Vagina (tissue), 2 donors: ENCODE measurements around the gene TNNT3. TPM values are rescaled to one million over a fixed set of nuclear protein-coding genes. Genes with fewer than 3 reads are reported as not detected.
"Not testable (repeated sequence)": the region's sequence is repeated elsewhere in the genome, so short reads cannot be mapped to it uniquely, and the experiment has no call there.

Experiments used
- DNase-seq, 2 donors: peaks; one replicate each; pipeline ENCODE4 v3.0.0-alpha.2; 2017; ENCODE audit errors: extremely low spot score in 2 of 2
- H3K27ac ChIP-seq: fragments of 200-600 bp; sonication (generic); one replicate; pipeline ENCODE4 v1.5.1; 2019
- H3K27me3 ChIP-seq: fragments of 200-600 bp; sonication (generic); one replicate; pipeline ENCODE4 v1.5.1; 2019
- H3K36me3 ChIP-seq, 2 donors: fragments of 200-600 bp; sonication (generic); one replicate each; pipeline ENCODE4 v1.5.1; 2017 to 2019
- H3K4me1 ChIP-seq: fragments of 200-600 bp; sonication (generic); one replicate; pipeline ENCODE4 v1.5.1; 2019
- H3K4me3 ChIP-seq, 2 donors: fragments of 200-600 bp; sonication (generic); 1 replicate in 1 of 2; 2 replicates in 1 of 2; pipeline ENCODE4 v1.5.1; 2016 to 2019
- H3K9me3 ChIP-seq: fragments of 200-600 bp; sonication (generic); one replicate; pipeline ENCODE4 v1.5.1; 2019
- POLR2A ChIP-seq, 2 donors: fragments of 450-650 bp; IDR thresholded peaks; one replicate each; pipeline ENCODE4 v1.6.1; 2017; ENCODE audit warnings: antibody characterized with exemption in 2 of 2, mild to moderate bottlenecking in 2 of 2, moderate library complexity in 2 of 2
- POLR2AphosphoS5 ChIP-seq, 2 donors: sonication (generic); formaldehyde crosslinking; IDR thresholded peaks; one replicate each; pipeline ENCODE4 v1.9.0; 2017; ENCODE audit warnings: antibody characterized with exemption in 2 of 2, mild to moderate bottlenecking in 2 of 2, low read depth in 1 of 2; ENCODE audit not compliant: insufficient read depth in 1 of 2
- intact Hi-C: fragments of 100-400 bp; cut with DNase I; formaldehyde crosslinking; loops from one replicate; pipeline ENCODE4 v1.15.1; 2023
- total RNA-seq: library from RNA; depleted of rRNA; stranded (reverse); fragments of >200 nt; gene quantifications from one replicate; pipeline ENCODE4 v1.2.3, GENCODE V29; 2016
- TF ChIP-seq, protein P1 (sequence below), 3 experiments: fragments of 450-650 bp in 2 of 3; fragments of 200-600 bp in 1 of 3; sonication (generic) in 1 of 3; IDR thresholded peaks; one replicate each; pipeline ENCODE4 v1.5.1; 2017 to 2019; ENCODE audit warnings: antibody characterized with exemption in 3 of 3, mild to moderate bottlenecking in 2 of 3, moderate library complexity in 2 of 3

TNNT3 gene
- total RNA-seq, 1 donor from 2014 or later, result 20.4 TPM

DNA sequence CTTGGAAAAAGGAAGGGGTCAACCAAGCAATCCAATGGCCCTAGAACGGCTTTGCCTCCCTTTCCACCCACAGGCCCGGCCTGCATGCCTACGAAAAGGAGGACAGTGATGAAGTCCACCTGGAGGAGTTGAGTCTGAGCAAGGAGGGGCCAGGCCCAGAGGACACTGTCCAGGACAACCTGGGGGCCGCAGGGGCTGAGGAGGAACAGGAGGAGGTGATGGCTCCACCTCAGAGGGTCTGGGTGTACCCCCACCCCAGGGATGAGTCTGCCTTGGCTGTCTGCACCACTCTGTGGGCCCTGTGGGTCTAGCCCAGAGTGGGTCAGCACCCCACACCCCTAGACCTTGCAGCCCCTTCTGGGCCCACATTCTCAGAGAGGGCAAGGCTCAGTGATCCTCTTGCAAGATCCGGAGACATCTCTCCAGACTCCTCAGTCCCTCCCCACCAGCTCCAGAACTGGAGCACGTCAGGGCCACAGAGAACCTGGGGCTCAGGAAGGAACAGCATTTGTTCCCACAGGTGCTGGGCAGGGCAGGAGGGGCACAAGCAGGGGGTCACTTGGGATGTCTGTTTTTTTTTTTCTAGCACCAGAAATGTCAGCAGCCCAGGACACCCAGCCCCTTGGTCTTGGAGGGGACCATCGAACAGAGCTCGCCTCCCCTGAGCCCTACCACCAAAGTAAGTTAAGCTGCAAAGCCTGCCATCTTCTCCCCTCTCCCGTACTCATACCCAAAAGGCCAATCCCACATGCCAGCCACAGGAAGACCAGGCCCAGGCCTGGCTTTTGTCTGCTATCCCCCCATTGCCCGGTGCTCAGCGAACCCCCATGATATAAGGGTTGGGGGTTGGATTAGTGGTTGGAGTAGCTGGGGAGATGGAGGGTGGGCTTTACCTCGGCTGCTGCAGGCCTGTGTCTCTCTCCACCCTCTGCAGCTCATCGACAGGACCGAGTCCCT lies 35.9 kb upstream of the TNNT3 start:
- Histone ChIP-seq H3K9me3 (no peaks in the 10 kb centered on the region), H3K36me3 (peaks cover 0 to 40% of the 10 kb centered on the region in 2 donors), H3K4me1 (peaks cover 56% of the 10 kb centered on the region), H3K4me3 (no peak overlapping the region), H3K27me3 (no peaks in the 10 kb centered on the region), H3K27ac (peak overlapping the region; percentile 96)
- TF ChIP-seq POLR2A (IDR thresholded peaks at IDR 0.05) (no peak), POLR2AphosphoS5 (IDR thresholded peaks at IDR 0.05; ENCODE audit: insufficient read depth in 1 of 2, low read depth in 1 of 2) (no peak)
- TF ChIP-seq, protein P1, sequence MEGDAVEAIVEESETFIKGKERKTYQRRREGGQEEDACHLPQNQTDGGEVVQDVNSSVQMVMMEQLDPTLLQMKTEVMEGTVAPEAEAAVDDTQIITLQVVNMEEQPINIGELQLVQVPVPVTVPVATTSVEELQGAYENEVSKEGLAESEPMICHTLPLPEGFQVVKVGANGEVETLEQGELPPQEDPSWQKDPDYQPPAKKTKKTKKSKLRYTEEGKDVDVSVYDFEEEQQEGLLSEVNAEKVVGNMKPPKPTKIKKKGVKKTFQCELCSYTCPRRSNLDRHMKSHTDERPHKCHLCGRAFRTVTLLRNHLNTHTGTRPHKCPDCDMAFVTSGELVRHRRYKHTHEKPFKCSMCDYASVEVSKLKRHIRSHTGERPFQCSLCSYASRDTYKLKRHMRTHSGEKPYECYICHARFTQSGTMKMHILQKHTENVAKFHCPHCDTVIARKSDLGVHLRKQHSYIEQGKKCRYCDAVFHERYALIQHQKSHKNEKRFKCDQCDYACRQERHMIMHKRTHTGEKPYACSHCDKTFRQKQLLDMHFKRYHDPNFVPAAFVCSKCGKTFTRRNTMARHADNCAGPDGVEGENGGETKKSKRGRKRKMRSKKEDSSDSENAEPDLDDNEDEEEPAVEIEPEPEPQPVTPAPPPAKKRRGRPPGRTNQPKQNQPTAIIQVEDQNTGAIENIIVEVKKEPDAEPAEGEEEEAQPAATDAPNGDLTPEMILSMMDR (IDR thresholded peaks at IDR 0.05), result no peak
- intact Hi-C loops, result loop anchor here (5.0 kb wide), 1 partner anchor 269 kb away; no protein-coding TSS in a partner anchor
- no peak for DNase-seq

DNA sequence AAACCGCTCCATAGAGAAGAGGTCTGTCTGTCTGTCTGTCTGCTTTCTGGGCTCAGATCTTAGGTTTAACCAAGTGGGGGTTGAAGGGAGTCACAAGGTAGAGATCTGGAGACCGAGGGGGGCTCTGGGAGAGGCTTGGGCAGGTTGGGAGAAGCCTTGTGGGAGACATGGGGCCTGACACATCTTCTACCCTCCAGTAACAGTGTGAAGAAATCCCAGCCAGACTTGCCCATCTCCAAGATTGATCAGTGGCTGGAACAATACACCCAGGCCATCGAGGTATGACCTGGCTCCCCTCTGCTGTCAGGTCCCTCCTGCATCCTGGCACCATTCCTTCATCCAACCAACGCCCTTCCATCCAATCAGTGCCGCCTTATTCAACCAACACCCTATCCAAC lies 35.2 kb upstream of the TNNT3 start:
- no peaks in the 10 kb centered on the region for H3K27me3 ChIP-seq
- H3K27ac ChIP-seq, result no peak overlapping the region
- no peaks in the 10 kb centered on the region for H3K9me3 ChIP-seq
- TF ChIP-seq, protein P1 (IDR thresholded peaks at IDR 0.05), result no peak
- no peak for TF ChIP-seq POLR2A (IDR thresholded peaks at IDR 0.05)
- TF ChIP-seq POLR2AphosphoS5 (IDR thresholded peaks at IDR 0.05; ENCODE audit: insufficient read depth in 1 of 2, low read depth in 1 of 2), result no peak
- H3K4me3 ChIP-seq, result no peak overlapping the region
- H3K4me1 ChIP-seq, result peaks cover 56% of the 10 kb centered on the region
- intact Hi-C loops, result loop anchor here (5.0 kb wide), 1 partner anchor 268 kb away; no protein-coding TSS in a partner anchor
- peaks cover 0 to 40% of the 10 kb centered on the region in 2 donors for H3K36me3 ChIP-seq
- no peak for DNase-seq

DNA sequence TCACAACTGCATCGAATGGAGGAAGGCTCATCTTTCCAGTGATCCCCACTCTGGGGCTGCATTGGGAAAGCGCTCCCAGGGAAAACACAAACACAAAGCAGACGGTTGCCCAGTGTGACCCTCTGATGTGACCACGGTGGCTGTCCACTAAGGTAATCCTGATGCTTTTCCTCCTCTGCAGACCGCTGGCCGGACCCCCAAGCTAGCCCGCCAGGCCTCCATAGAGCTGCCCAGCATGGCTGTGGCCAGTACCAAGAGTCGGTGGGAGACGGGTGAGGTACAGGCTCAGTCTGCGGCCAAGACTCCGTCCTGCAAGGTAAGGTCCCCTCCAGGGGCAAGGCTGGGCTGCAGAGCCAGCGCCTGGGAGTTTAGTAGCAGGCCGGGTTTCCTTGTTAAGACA lies 33.0 kb upstream of the TNNT3 start:
- H3K9me3 ChIP-seq, H3K4me3 ChIP-seq, H3K27ac ChIP-seq, DNase-seq, H3K27me3 ChIP-seq, intact Hi-C loops: not testable (repeated sequence)
- Histone ChIP-seq H3K4me1 (peaks cover 42% of the 10 kb centered on the region), H3K36me3 (peaks cover 0 to 40% of the 10 kb centered on the region in 2 donors)

DNA sequence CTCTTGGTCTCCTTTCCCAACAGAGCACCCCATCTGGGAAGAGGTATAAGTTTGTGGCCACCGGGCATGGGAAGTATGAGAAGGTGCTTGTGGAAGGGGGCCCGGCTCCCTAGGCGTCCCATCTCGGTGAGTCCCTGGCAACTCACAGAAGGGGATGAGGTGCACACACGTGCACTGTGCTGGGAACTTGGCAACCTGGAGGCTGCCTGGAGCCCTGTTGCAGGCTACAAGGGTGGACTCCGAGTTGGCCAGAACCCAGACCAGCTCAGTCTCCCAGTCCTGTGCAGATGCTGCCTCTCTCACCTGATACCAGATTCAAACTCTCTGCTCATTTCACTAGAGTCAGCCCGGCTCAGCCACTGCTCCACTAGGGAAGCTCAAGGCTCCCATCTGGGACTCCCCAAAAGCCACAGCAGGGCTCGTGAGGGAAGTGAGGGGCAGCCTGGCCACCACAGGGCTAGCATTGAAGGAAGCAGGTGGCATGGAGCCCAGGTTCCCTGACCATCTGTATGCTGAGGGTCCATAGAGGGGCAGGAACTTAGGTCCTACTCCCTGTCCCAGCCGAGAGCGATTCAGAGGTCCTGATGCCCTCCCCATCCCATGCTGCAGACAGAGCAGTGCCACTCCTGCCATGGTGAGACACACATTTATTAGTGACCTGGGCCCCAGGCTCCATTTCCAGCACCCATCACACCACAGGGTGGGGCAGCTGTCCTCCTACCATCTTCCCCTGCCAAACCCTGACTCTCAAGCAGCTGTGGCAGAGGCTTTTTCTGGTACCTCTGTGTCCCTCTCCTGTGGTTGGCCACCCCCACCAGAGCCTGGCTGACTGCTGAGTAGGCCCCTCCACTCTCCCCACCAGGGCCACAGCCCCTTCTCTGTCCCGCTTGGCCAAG lies 31.8 kb upstream of the TNNT3 start:
- H3K4me3 ChIP-seq, result no peak overlapping the region
- TF ChIP-seq POLR2AphosphoS5 (IDR thresholded peaks at IDR 0.05; ENCODE audit: insufficient read depth in 1 of 2, low read depth in 1 of 2), result no peak
- TF ChIP-seq POLR2A (IDR thresholded peaks at IDR 0.05), result no peak
- TF ChIP-seq, protein P1 (IDR thresholded peaks at IDR 0.05), result no peak
- intact Hi-C loops, result no loop called here
- H3K27ac ChIP-seq, result peak overlapping the region; percentile 64
- DNase-seq, result no peak
- no peaks in the 10 kb centered on the region for H3K27me3 ChIP-seq
- no peaks in the 10 kb centered on the region for H3K9me3 ChIP-seq
- H3K36me3 ChIP-seq, result peaks cover 0 to 40% of the 10 kb centered on the region in 2 donors
- peaks cover 30% of the 10 kb centered on the region for H3K4me1 ChIP-seq

DNA sequence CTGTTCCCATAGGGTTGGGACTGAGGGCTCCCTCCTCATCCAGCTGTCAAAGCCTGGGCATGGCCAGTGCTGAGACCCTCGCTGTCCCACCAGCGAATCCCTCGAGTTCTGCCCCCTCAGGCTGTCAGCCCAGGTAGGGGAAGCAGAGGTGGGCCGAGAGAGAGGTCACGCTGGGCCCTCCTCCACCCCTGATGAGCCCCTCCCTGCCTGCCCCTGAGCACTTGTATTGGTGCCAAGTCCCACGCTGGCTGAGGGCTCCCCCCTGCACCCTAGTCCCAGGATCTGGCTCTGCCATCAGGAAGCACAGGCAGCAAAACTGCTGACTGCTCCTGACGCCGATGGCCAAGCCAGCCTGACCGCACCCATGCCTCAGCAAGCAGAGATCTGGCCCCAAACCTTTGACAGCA lies 31.2 kb upstream of the TNNT3 start:
- H3K36me3 ChIP-seq, result peaks cover 0 to 39% of the 10 kb centered on the region in 2 donors
- TF ChIP-seq POLR2AphosphoS5 (IDR thresholded peaks at IDR 0.05; ENCODE audit: insufficient read depth in 1 of 2, low read depth in 1 of 2), result no peak
- TF ChIP-seq, protein P1 (IDR thresholded peaks at IDR 0.05), result no peak
- TF ChIP-seq POLR2A (IDR thresholded peaks at IDR 0.05), result no peak

More for the DNA sequence above, 31.2 kb upstream of the TNNT3 start:
- Histone ChIP-seq H3K4me1 (peaks cover 27% of the 10 kb centered on the region), H3K9me3 (no peaks in the 10 kb centered on the region), H3K4me3 (no peak overlapping the region), H3K27ac (peak overlapping the region; percentile 64), H3K27me3 (no peaks in the 10 kb centered on the region)
- intact Hi-C loops, result no loop called here
- DNase-seq, result no peak
